Esophagus (tissue), 2 donors: ENCODE results near the gene ABCA9. TPM values are rescaled to one million over a fixed set of nuclear protein-coding genes. Genes with fewer than 3 reads are reported as not detected.
"Not testable (repeated sequence)": the region's sequence is repeated elsewhere in the genome, so short reads cannot be mapped to it uniquely, and the experiment has no call there.

Experiments
- H3K27ac ChIP-seq, 2 donors: one replicate each; pipeline ENCODE4 v1.5.1; 2013; ENCODE audit warnings: low read depth in 2 of 2, mild to moderate bottlenecking in 2 of 2, inconsistent platforms in 1 of 2, low read length in 1 of 2, moderate library complexity in 1 of 2
- H3K27me3 ChIP-seq, 2 donors: one replicate each; pipeline ENCODE4 v1.6.1; 2013; ENCODE audit warnings: low read length in 2 of 2, control low read depth in 1 of 2, mild to moderate bottlenecking in 1 of 2; ENCODE audit not compliant: insufficient read depth in 2 of 2, control insufficient read depth in 1 of 2
- H3K36me3 ChIP-seq, 2 donors: one replicate each; pipeline ENCODE4 v1.6.1; 2013; ENCODE audit warnings: low read length in 1 of 2; ENCODE audit not compliant: control insufficient read depth in 2 of 2, insufficient read depth in 2 of 2
- H3K4me1 ChIP-seq, 2 donors: one replicate each; pipeline ENCODE4 v1.6.1; 2013; ENCODE audit warnings: low read length in 1 of 2; ENCODE audit not compliant: control insufficient read depth in 2 of 2, insufficient read depth in 2 of 2
- H3K4me3 ChIP-seq, 2 donors: one replicate each; pipeline ENCODE4 v1.5.1; 2013; ENCODE audit warnings: low read length in 2 of 2, mild to moderate bottlenecking in 2 of 2, low read depth in 1 of 2, moderate library complexity in 1 of 2
- H3K9me3 ChIP-seq, 2 donors: one replicate each; pipeline ENCODE4 v1.6.1; 2013; ENCODE audit warnings: mild to moderate bottlenecking in 2 of 2, low read depth in 1 of 2, low read length in 1 of 2, moderate library complexity in 1 of 2; ENCODE audit not compliant: control insufficient read depth in 2 of 2, insufficient read depth in 1 of 2
- WGBS, 2 donors: extraction: QIAGEN DNeasy Blood & Tissue Kit; methylation state at CpG; one replicate each; pipeline ENCODE4 v1.1.7; 2013; 5-methylcytosine and 5-hydroxymethylcytosine counted together
- polyA plus RNA-seq, 2 donors: library from polyadenylated mRNA; stranded (reverse); fragments of 200-250 nt; gene quantifications; one replicate each; pipeline ENCODE4 v1.2.3, GENCODE V29; 2013
- donor health status: healthy with polysubstance abuse.
- donor health status: Bipolar disorder and iron deficiency.

ABCA9 gene
- polyA plus RNA-seq, 2 donors: 0.69 to 2.2 TPM

DNA sequence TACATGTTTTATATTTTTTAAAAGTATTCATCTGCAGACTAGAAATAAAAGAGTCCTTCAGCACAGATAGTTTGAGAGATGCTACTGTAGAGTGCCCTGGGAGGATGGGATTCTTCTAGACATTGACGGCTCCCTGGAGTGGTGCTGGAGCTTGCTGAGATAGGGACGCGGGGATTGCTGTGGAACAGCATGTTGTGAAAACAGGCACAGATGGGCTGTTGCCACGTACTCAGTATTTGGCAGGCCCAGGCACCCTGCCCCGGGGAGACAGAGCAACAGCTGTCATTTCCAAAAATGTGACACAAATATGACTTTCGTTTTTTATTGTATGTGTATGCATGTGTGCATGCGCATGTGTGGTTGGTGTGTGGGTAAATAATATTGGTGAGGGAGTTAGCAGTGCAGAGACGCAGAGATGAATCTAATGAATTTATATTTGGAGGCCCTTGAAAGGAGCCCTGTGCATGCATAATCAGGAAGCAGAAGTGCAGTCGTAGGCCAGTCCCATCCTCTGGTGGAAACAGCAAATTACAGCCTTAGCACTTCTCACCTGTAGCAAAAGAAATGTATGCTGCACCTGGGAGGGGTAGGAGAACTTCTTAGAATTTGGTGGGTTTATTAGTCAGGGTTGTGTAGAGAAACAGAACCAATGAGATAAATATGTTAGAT is 99.4 kb downstream of the ABCA9 start:
- WGBS, 2 donors: 64 to 71% methylated on average over 9 of the region's 9 CpGs
- Histone ChIP-seq H3K36me3 (no peaks in the 10 kb centered on the region), H3K9me3 (no peaks in the 10 kb centered on the region), H3K27ac (no peak overlapping the region), H3K27me3 (no peaks in the 10 kb centered on the region), H3K4me3 (no peak overlapping the region), H3K4me1 (no peaks in the 10 kb centered on the region)

DNA sequence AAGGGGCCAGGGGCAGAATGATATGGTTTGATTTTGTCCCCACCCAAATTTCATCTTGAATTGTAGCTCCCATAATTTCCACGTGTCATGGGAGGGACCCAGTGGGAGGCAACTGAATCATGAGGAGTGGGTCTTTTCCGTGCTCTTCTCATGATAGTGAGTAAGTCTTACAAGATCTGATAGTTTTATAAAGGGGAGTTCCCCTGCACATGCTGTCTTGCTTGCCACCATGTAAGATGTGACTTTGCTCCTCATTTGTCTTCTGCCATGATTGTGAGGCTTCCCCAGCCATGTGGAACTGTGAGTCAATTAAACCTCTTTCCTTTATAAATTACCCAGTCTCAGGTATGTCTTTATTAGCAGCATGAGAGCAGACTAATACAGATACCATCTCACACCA is 101.6 kb downstream of the ABCA9 start:
- WGBS, 2 donors: 85 to 92% methylated on average over 2 of the region's 2 CpGs
- H3K4me3 ChIP-seq, H3K4me1 ChIP-seq, H3K27ac ChIP-seq, H3K9me3 ChIP-seq, H3K27me3 ChIP-seq, H3K36me3 ChIP-seq: not testable (repeated sequence)

DNA sequence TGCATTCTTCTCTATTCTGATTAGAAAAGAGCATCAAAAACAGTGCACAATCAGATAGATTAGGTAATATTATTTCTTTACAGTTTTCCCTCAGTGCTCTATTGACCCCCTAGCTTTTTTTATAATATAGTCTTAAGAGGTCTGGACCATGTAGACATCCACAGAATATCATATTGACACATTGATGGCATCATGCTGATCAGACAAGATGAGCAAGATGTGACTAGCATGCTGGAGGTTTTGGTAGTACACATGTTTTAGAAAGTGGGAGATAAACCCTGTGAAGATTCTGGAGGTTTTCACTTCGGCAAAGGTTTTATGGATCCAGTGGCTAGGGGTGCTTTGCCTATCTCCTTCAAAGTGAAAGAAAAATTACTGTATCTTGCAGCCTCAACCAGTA is 102.8 kb downstream of the ABCA9 start:
- no peaks in the 10 kb centered on the region for H3K27me3 ChIP-seq
- no peaks in the 10 kb centered on the region for H3K36me3 ChIP-seq
- 96% methylated on average over 1 of the region's 1 CpG for WGBS, 2 donors
- H3K4me3 ChIP-seq: no peak overlapping the region
- H3K27ac ChIP-seq: no peak overlapping the region
- no peaks in the 10 kb centered on the region for H3K9me3 ChIP-seq
- no peaks in the 10 kb centered on the region for H3K4me1 ChIP-seq

DNA sequence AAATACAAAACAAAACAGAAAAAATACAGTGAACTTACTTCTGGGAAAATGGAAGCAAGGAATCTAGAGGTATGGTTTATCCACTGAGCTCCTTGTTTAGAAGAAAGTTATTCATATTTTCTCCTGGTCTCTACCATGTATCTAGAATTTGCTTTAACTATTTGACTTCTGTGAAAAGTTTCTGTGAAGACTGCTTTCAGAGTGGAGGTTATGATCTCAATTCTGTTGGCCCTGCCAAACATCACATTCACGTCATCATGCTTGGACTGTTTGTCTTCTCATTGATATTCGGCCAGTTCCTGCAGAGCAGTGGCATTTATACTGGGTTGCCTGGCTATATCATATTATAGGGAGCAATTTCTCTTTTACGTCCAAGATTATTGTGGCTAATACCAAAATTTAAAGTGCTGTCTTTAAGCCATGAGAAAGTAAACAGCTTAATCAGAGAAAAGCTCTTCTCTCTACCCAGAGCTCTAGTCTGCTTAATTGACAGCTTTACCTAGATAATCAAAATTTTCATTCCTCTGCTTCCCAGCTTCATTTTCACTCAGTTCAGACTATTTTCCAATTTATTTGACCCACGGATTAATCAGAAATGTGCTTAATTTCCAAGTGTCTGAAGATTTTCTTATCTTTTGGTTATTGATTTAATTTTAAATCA is 105.4 kb downstream of the ABCA9 start, which contains the start of gene ABCA8:
TSS of gene ABCA8 (minus strand) at position 212 of the 661 bp plus-strand sequence. CDS start 13,358 bp downstream, outside the sequence.
- no peak within 1 kb of the TSS for H3K4me3 ChIP-seq

DNA sequence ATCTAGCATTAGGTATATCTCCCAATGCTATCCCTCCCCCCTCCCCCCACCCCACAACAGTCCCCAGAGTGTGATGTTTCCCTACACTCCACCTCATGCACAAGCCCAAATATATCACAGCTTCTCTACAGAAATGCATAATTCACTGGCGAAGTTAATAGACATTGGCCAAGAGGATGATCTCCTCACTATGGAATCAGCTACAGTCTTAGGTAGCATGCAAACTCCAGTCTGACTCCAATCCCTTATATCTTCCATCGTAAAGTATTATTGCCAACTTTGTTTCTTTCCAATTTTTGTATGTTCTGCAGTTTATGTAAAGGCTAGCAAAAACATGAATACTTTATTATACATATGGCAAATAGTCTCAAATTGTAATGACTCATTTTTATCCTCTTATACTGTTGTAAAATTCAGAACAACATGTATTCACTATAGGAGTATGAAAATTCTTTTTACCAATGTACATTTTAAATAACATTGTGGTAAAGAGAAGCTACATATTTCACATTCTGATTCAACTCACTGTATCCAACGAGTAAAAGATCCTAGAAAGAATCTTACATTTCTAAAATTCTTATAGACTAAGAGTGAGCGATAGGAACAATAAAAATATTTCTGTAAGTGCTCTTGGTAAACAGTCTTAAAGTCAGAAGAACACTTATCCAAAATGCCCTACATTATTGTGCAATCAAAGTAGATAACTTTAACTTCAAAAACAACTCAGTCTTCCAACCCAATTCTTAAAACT is 106.4 kb downstream of the ABCA9 start:
- Histone ChIP-seq H3K4me3 (no peak overlapping the region), H3K27me3 (no peaks in the 10 kb centered on the region)

More for the DNA sequence above, 105.4 kb downstream of the ABCA9 start, which contains the start of gene ABCA8:
- Histone ChIP-seq H3K9me3 (no peaks in the 10 kb centered on the region), H3K27me3 (no peaks in the 10 kb centered on the region), H3K36me3 (no peaks in the 10 kb centered on the region), H3K27ac (no peak within 1 kb of the TSS), H3K4me1 (no peaks in the 10 kb centered on the region)
- WGBS, 2 donors: 43 to 49% methylated on average over 4 of the region's 4 CpGs

DNA sequence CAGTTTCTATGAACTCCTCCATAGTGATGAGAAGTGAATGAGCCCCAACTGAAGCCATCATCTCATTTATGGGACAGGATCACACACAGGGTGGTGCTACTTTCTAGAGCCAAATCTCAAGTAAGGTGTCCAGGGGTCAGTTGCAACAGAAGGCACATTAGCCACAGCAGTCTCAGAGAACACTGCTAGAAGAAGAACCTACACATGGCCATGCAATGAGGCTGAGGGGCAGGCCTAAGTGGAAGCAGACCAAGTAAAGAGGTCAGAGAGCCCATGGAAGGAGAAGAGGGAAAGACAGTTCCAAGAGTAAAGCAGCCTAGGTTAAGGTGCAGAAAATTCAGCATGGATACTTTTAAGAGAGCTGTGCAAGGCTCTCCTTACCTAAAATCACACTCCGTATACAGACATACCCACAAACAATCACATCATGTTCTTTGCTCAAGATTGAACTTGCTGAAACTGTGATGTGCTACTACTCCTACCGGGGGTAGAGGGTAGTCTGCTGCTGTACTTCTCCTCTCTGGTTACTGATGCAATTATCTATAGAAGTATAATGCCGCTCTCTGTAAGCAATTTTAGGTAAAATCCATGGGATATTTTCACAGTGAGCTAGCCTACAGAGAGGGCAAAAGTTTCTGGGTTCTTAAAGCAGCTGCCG is 107.3 kb downstream of the ABCA9 start:
- Histone ChIP-seq H3K4me3 (no peak overlapping the region), H3K4me1 (no peaks in the 10 kb centered on the region), H3K9me3 (no peaks in the 10 kb centered on the region), H3K36me3 (no peaks in the 10 kb centered on the region), H3K27me3 (no peaks in the 10 kb centered on the region), H3K27ac (no peak overlapping the region)
- 83 to 87% methylated on average over 4 of the region's 4 CpGs for WGBS, 2 donors

More for the DNA sequence above, 106.4 kb downstream of the ABCA9 start:
- Histone ChIP-seq H3K9me3 (no peaks in the 10 kb centered on the region), H3K36me3 (no peaks in the 10 kb centered on the region), H3K4me1 (no peaks in the 10 kb centered on the region), H3K27ac (no peak overlapping the region)
- 58 to 62% methylated on average over 4 of the region's 4 CpGs for WGBS, 2 donors

DNA sequence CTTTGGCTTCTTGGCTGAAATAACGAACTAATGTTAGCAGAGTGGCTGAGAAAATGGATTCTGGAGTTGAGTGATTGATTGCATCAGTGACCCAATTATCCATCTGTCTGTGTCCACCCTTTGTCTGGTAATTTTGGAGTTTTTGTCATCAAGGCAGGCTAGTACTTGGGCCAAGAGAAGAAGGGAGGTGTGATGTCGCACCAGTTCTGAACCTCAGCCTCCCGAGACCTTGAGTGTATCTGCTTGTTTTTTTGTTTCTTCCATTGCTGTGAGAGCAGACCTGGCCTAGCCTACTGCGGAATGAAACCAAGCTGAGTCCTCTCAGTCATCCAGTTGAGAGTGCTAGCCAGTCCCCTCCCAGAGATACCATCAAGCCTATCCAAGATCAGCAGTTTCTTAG is 110.0 kb downstream of the ABCA9 start:
- Histone ChIP-seq H3K9me3 (no peaks in the 10 kb centered on the region), H3K27ac (no peak overlapping the region), H3K27me3 (no peaks in the 10 kb centered on the region), H3K4me1 (no peaks in the 10 kb centered on the region), H3K4me3 (no peak overlapping the region), H3K36me3 (no peaks in the 10 kb centered on the region)
- 85 to 87% methylated on average over 4 of the region's 4 CpGs for WGBS, 2 donors

DNA sequence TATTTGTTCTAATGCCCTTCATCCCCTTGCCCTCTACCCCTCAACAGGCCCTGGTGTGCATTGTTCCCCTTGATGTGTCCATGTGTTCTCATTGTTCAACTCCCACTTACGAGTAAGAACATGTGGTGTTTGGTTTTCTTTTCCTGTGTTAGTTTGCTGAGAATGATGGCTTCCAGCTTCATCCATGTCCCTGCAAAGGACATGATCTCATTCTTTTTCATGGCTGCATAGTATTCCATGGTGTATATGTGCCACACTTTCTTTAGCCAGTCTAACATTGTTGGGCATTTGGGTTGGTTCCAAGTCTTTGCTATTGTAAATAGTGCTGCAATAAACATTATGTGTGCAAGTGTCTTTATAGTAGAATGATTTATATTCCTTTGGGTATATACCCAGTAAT is 112.9 kb downstream of the ABCA9 start:
- not testable (repeated sequence) for H3K4me1 ChIP-seq
- WGBS, 2 donors: 82 to 88% methylated on average over 1 of the region's 1 CpG

DNA sequence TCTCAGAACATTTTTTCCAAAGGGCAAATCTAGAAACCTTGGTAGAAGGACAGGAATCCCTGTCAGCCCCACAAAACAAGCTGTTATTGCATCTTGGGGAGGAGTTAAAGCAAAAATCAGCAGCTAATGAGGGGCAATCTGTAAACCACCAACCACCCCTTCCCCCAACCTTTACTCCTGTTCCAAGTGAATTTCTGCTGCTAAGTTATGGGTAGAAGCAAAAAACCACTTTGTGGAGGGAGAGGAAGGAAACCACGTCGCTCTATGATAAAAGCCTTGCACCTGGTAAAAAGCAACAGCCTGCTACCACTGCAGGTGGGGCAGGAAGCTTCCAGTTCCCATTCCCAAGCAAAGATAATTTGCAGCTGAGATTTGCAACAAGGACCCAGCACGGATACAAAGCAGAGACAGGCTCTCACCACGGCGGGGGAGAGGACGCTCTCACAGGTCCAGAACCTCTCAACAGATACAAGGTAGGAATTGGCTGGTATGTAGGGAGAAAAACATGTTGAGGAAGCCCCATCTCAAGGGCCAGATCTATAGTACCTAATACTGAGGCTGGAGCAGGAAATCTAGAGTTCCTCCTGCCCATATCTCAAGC is 116.2 kb downstream of the ABCA9 start:
- 76% methylated on average over 6 of the region's 6 CpGs for whole genome bisulfite sequencing, 2 donors
- no peaks in the 10 kb centered on the region for H3K4me1 ChIP-seq
- H3K27me3 ChIP-seq: no peaks in the 10 kb centered on the region
- H3K9me3 ChIP-seq: no peaks in the 10 kb centered on the region
- H3K4me3 ChIP-seq: no peak overlapping the region
- no peak overlapping the region for H3K27ac ChIP-seq
- H3K36me3 ChIP-seq: no peaks in the 10 kb centered on the region

More for the DNA sequence above, 112.9 kb downstream of the ABCA9 start:
- H3K4me3 ChIP-seq, H3K36me3 ChIP-seq, H3K9me3 ChIP-seq, H3K27ac ChIP-seq, H3K27me3 ChIP-seq: not testable (repeated sequence)
